Activated CD4-positive, alpha-beta T cell treated with anti-CD3 and anti-CD28 coated beads for 36 hours (primary cell): Measurements from ENCODE around the gene NSD2. TPM values are rescaled to one million over a fixed set of nuclear protein-coding genes. Genes with fewer than 3 reads are reported as not detected.

Source experiments
- ATAC-seq: fragments of 200-7000 bp; cut with Tn5 transposase; one replicate; pipeline ENCODE4 v1.10.0; 2021; ENCODE audit warnings: mild to moderate bottlenecking, moderate library complexity
- CTCF ChIA-PET: fragments of 350-600 bp; sonication (Branson Sonifier 250); formaldehyde crosslinking; loops from one replicate; lab custom pipeline; 2021; ENCODE audit warnings: antibody characterized with exemption; lab: Charles Lee
- POLR2A ChIA-PET: fragments of 350-600 bp; sonication (Branson Sonifier 250); formaldehyde crosslinking; loops from one replicate; lab custom pipeline; 2021; ENCODE audit warnings: antibody characterized with exemption, inconsistent platforms; lab: Charles Lee
- DNase-seq: peaks from one replicate; pipeline ENCODE4 v3.0.0-alpha.2; 2020
- H3K27ac Mint-ChIP-seq: one replicate; pipeline ENCODE4 v1.8.0; 2021; ENCODE audit warnings: mixed read lengths
- H3K27me3 Mint-ChIP-seq: one replicate; pipeline ENCODE4 v1.8.0; 2021; ENCODE audit warnings: mixed read lengths
- H3K36me3 Mint-ChIP-seq: one replicate; pipeline ENCODE4 v1.8.0; 2021; ENCODE audit warnings: low read depth, mixed read lengths
- H3K4me1 Mint-ChIP-seq: one replicate; pipeline ENCODE4 v1.8.0; 2021; ENCODE audit warnings: mixed read lengths
- H3K4me3 Mint-ChIP-seq: one replicate; pipeline ENCODE4 v1.8.0; 2021; ENCODE audit warnings: mild to moderate bottlenecking, moderate library complexity, mixed read lengths
- H3K9me3 Mint-ChIP-seq: one replicate; pipeline ENCODE4 v1.8.0; 2021; ENCODE audit warnings: low read depth, mixed read lengths
- intact Hi-C, 2 experiments: fragments of 100-400 bp; cut with DNase I in 1 of 2; cut with micrococcal nuclease in 1 of 2; formaldehyde crosslinking; loops; one replicate each; pipeline versions ENCODE4 v1.14.2 to v1.15.1; 2022 to 2024; cut with DNase I, micrococcal nuclease
- total RNA-seq, 2 experiments: library from RNA; stranded (reverse); gene quantifications; one replicate each; pipeline ENCODE4 v1.2.3, GENCODE V29; 2021

NSD2 gene
- total RNA-seq, 2 experiments from 2014 or later = 194 to 232 TPM

DNA sequence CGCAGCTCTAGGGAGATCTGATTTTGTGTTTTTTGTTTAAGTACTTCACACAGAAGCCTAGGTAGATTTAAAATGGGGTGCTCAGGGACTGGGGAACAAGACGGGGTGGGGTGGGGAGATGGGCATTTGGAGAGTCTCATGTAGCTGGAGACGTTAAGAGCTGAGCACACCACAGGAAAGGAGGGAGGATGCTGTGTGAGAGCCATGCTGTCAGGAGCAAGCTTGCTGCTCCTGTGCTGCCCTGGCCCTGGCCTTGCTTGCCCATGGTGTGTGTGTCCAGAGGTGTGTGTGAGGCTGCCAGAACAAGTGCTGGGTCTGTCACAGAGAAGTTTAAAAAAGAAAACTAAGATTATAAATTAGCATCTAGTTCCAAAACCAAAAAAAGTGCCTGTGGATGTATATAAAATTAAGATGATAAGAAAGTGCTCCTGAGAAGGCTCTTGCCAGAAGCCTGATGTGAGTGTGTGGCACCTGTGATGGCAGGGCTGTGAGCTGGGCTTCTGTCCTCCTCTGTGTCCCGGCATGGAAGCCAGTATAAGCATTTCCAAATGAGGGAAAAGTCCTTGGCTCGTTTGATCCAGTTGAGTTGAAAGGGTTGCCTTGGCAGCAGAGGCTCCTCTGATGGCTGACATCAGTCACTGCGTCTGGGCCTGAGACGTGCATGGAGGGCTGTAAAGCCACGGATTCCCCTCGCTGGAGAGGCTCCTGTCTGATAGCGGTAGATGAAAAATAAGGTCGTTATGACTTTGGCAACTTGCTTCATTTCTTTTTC, 74.1 kb downstream of the NSD2 start:
- POLR2A ChIA-PET = no interaction called here

GRCh38 chr4:1945912-1946311, 74.7 kb downstream of the NSD2 start:
- Mint-ChIP-seq H3K4me1 (no peaks in the 10 kb centered on the region), H3K36me3 (peaks cover 32% of the 10 kb centered on the region), H3K27ac (no peak overlapping the region), H3K27me3 (no peaks in the 10 kb centered on the region), H3K9me3 (no peaks in the 10 kb centered on the region), H3K4me3 (no peak overlapping the region)
- ATAC-seq = no peak
- ChIA-PET CTCF (interaction anchor here (0.7 to 1.2 kb wide), 3 partner anchors 8 to 13 kb away, joined by 3 read pairs; no protein-coding TSS in a partner anchor), POLR2A (no interaction called here)
- DNase-seq = no peak
- intact Hi-C loops = no loop called here

More for the DNA sequence above, 74.1 kb downstream of the NSD2 start:
- Mint-ChIP-seq H3K4me1 (no peaks in the 10 kb centered on the region), H3K4me3 (no peak overlapping the region), H3K36me3 (peaks cover 34% of the 10 kb centered on the region), H3K27me3 (no peaks in the 10 kb centered on the region), H3K27ac (no peak overlapping the region), H3K9me3 (no peaks in the 10 kb centered on the region)
- ATAC-seq (no peak), DNase-seq (no peak)
- intact Hi-C loops = no loop called here
- CTCF ChIA-PET = interaction anchor here (0.7 to 1.2 kb wide), 2 partner anchors 10 to 13 kb away, joined by 3 read pairs; no protein-coding TSS in a partner anchor

DNA sequence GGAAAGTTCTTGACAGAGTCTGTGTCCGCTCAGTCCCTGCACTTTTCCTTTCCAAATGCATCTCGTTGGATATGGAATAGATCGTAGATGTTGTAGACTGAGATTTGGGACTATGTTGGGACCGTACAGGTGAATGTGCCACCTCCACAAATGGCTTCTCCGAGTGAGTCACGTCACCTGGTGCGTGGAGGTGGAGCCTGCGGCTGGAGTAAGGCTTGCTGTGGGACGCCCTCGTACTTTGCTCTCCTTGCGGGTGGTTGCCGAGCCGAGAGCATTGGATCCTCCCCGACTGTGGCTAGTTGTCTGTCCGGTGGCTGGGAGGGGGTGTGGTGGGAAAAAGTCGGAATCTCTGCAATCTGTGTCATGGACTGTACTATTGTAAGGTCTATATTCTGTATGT, 77.0 kb downstream of the NSD2 start:
- ChIA-PET POLR2A (no interaction called here), CTCF (interaction anchor here (0.7 kb wide), 1 partner anchor 8 kb away, joined by 3 read pairs; no protein-coding TSS in a partner anchor)
- no peak overlapping the region for H3K27ac Mint-ChIP-seq
- DNase-seq = no peak
- intact Hi-C loops = no loop called here
- no peak for ATAC-seq
- H3K27me3 Mint-ChIP-seq = no peaks in the 10 kb centered on the region
- H3K4me3 Mint-ChIP-seq = no peak overlapping the region
- H3K4me1 Mint-ChIP-seq = no peaks in the 10 kb centered on the region
- peaks cover 36% of the 10 kb centered on the region for H3K36me3 Mint-ChIP-seq
- H3K9me3 Mint-ChIP-seq = no peaks in the 10 kb centered on the region

GRCh38 chr4:1948892-1949436, 77.8 kb downstream of the NSD2 start:
- ChIA-PET POLR2A (no interaction called here), CTCF (interaction anchor here (0.7 kb wide), 1 partner anchor 8 kb away, joined by 3 read pairs; no protein-coding TSS in a partner anchor)
- Mint-ChIP-seq H3K27ac (no peak overlapping the region), H3K27me3 (no peaks in the 10 kb centered on the region), H3K36me3 (peaks cover 40% of the 10 kb centered on the region), H3K4me1 (no peaks in the 10 kb centered on the region), H3K4me3 (no peak overlapping the region), H3K9me3 (no peaks in the 10 kb centered on the region)
- DNase-seq = no peak
- intact Hi-C loops = no loop called here
- no peak for ATAC-seq

DNA sequence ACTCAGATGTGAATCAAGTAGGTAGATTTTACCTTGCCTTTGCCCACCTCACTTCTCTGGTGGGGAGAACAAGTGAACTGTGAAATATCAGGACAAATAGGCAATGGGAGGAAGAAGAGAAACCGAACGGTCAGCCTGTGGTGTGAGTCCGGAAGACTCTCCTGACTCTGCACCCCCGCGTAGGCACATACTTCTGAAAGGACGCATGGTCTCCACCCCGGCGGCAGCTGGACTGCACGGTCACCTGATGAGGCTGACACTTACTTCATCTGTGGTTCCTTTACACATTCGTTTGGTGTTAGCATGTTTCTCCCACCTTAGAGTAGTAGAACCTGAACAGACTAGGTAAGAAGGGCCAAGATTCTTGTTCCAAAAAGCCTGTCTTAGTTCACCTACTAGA, 79.2 kb downstream of the NSD2 start:
- Mint-ChIP-seq H3K9me3 (no peaks in the 10 kb centered on the region), H3K4me1 (no peaks in the 10 kb centered on the region), H3K27ac (no peak overlapping the region), H3K27me3 (no peaks in the 10 kb centered on the region), H3K36me3 (peaks cover 48% of the 10 kb centered on the region), H3K4me3 (no peak overlapping the region)
- DNase-seq = no peak
- ATAC-seq = no peak
- POLR2A ChIA-PET = no interaction called here
- intact Hi-C loops = no loop called here
- CTCF ChIA-PET = no interaction called here

- no peaks in the 10 kb centered on the region for H3K27me3 Mint-ChIP-seq
- ChIA-PET CTCF (no interaction called here), POLR2A (no interaction called here)
- no peaks in the 10 kb centered on the region for H3K9me3 Mint-ChIP-seq
- no peak overlapping the region for H3K27ac Mint-ChIP-seq
- H3K36me3 Mint-ChIP-seq = peaks cover 60% of the 10 kb centered on the region
- H3K4me1 Mint-ChIP-seq = no peaks in the 10 kb centered on the region
- intact Hi-C loops = no loop called here
- no peak for ATAC-seq
- no peak for DNase-seq
- H3K4me3 Mint-ChIP-seq = no peak overlapping the region
These were observed 81.0 kb downstream of the NSD2 start for GRCh38 chr4:1952058-1952700.

DNA sequence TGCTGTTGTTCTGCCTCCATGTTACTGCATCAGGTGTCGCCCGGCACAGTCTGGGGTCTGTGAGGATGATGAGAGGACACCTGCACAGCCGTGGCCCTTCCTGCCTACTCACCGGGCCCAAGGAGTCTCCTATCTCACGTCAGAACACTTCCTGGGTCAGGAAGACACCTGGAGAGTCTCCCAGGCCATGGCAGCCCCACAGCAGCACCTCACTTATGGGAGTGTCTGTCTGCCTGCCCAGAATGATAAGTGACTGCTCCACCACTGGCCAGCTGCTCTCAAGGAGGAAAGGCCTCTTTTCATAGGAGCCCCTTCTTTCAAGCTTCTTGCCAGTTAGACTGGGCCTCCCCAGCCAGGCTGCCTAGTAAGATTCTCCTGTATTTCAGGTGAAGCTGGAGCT, 81.5 kb downstream of the NSD2 start:
- H3K27ac Mint-ChIP-seq = no peak overlapping the region

DNA sequence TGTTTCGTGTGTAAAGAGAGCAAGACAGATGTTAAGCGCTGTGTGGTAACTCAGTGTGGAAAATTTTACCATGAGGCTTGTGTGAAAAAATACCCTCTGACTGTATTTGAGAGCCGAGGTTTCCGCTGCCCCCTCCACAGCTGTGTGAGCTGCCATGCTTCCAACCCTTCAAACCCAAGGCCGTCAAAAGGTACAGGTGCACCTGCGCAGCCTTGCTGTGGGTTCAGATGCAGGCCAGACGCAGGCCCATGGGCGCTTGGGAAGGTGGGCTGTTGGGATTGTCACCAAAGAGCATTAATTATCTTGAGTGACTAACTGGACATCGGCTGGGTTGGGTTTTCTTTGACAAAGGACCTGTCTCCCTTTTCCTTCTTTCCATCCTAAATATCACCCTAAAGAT, 82.1 kb downstream of the NSD2 start:
- H3K36me3 Mint-ChIP-seq = peaks cover 67% of the 10 kb centered on the region
- H3K9me3 Mint-ChIP-seq = no peaks in the 10 kb centered on the region
- H3K4me3 Mint-ChIP-seq = no peak overlapping the region
- no peak overlapping the region for H3K27ac Mint-ChIP-seq
- ChIA-PET POLR2A (no interaction called here), CTCF (interaction anchor here (0.7 kb wide), 1 partner anchor 315 kb away, joined by 6 read pairs; no protein-coding TSS in a partner anchor)
- ATAC-seq (no peak), DNase-seq (no peak)
- no peaks in the 10 kb centered on the region for H3K4me1 Mint-ChIP-seq
- H3K27me3 Mint-ChIP-seq = no peaks in the 10 kb centered on the region
- intact Hi-C loops = no loop called here

More for the DNA sequence above, 81.5 kb downstream of the NSD2 start:
- no peak overlapping the region for H3K4me3 Mint-ChIP-seq
- H3K9me3 Mint-ChIP-seq = no peaks in the 10 kb centered on the region
- peaks cover 64% of the 10 kb centered on the region for H3K36me3 Mint-ChIP-seq
- CTCF ChIA-PET = no interaction called here
- intact Hi-C loops = no loop called here
- H3K27me3 Mint-ChIP-seq = no peaks in the 10 kb centered on the region
- POLR2A ChIA-PET = no interaction called here
- ATAC-seq (no peak), DNase-seq (no peak)
- no peaks in the 10 kb centered on the region for H3K4me1 Mint-ChIP-seq

DNA sequence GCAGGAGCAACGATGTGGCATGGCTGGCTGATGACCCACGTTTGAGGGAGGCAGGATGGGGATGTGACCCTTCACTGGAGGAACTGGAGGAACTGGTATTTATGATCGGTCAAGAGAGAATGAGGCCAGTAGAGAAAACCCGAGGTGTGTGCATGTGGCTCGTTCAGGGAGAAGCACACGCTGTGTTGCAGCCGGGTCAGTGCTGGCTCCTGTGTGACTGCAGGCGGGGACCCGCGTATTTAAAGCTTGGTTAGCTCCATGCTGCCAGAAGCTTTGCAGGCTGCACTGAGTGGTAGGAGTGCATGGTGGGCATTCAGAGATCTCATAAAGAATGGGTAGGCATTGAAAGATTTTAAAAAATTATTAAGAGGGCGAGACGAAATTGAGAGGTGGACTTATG, 85.4 kb downstream of the NSD2 start:
- DNase-seq = no peak
- no peak overlapping the region for H3K4me3 Mint-ChIP-seq
- H3K27ac Mint-ChIP-seq = no peak overlapping the region
- no peaks in the 10 kb centered on the region for H3K4me1 Mint-ChIP-seq
- no peak for ATAC-seq
- H3K36me3 Mint-ChIP-seq = peaks cover 81% of the 10 kb centered on the region
- H3K27me3 Mint-ChIP-seq = no peaks in the 10 kb centered on the region
- CTCF ChIA-PET = interaction anchor here (0.5 kb wide), 1 partner anchor 47 kb away, joined by 3 read pairs; no protein-coding TSS in a partner anchor
- POLR2A ChIA-PET = interaction anchor here (0.6 kb wide), 1 partner anchor 80 kb away, joined by 5 read pairs; no protein-coding TSS in a partner anchor
- intact Hi-C loops = no loop called here
- no peaks in the 10 kb centered on the region for H3K9me3 Mint-ChIP-seq

DNA sequence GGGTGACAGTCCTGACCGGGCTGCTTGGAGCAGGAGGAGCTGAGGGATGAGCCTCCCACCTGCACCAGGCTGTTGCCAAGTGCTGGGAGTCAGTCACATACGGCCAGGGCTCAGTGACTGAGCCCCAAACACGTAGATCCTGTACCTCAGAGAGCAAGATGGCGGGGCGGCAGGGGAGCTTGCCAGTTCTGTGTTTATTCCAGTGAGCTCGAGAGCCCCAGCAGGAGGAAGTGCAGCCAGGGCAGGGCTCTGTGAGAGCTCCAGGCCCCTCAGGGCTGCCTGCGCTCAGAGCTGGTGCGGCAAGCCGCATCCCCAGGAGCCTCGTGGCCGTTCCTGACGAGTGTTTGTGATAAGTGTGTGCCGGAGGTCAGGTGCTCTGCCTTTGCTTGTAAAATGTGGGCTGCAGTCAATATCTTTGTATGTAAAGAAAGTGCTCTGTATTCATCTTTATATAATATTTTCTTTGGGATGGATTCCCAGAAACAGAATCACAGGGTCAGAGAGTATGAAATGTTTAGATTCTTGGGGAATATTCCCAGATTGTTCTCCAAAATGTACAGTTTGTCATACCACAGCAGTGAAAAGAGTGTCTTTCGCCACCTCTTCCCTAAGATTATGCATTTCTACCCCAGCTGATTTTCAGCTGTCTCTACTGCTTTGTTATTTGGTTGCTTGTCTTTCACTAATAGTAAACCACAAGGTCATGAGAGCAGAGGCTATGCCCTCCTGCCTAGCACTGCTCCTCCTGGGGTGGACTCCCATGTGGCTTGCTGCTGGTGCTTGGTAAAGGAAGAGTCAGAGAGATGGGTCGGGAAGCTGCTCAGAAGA, 87.3 kb downstream of the NSD2 start:
- intact Hi-C loops = no loop called here
- no peaks in the 10 kb centered on the region for H3K9me3 Mint-ChIP-seq
- peaks cover 85% of the 10 kb centered on the region for H3K36me3 Mint-ChIP-seq
- H3K27ac Mint-ChIP-seq = no peak overlapping the region
- H3K4me1 Mint-ChIP-seq = no peaks in the 10 kb centered on the region
- no peak for ATAC-seq
- no peak for DNase-seq
- no peak overlapping the region for H3K4me3 Mint-ChIP-seq
- ChIA-PET POLR2A (no interaction called here), CTCF (interaction anchor here (0.5 to 0.8 kb wide), 2 partner anchors 13 to 107 kb away, joined by 3 read pairs; no protein-coding TSS in a partner anchor)
- no peaks in the 10 kb centered on the region for H3K27me3 Mint-ChIP-seq

DNA sequence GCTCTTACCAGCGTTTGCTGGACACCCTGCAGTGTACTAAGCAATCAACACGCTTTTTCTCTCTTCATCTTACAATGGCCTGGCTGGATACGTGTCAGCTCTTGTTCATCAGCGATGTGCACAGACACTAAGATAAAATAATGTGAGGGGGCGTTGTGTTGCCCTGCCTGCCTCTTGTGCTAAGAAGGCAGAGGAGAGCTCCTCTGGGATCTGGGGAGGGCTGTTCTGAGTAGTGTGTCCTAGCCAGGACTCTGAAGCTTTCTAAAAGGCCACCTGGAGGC, 87.9 kb downstream of the NSD2 start:
- POLR2A ChIA-PET = no interaction called here
- H3K9me3 Mint-ChIP-seq = no peaks in the 10 kb centered on the region
- no peaks in the 10 kb centered on the region for H3K27me3 Mint-ChIP-seq
- intact Hi-C loops = no loop called here
- no peak overlapping the region for H3K4me3 Mint-ChIP-seq
- H3K27ac Mint-ChIP-seq = no peak overlapping the region
- no peaks in the 10 kb centered on the region for H3K4me1 Mint-ChIP-seq
- CTCF ChIA-PET = interaction anchor here (0.5 kb wide), 1 partner anchor 13 kb away, joined by 3 read pairs; no protein-coding TSS in a partner anchor
- DNase-seq = no peak
- no peak for ATAC-seq
- H3K36me3 Mint-ChIP-seq = peaks cover 85% of the 10 kb centered on the region
